ENCODE data around the gene NCL. TPM values are rescaled to one million over a fixed set of nuclear protein-coding genes. Genes with fewer than 3 reads are reported as not detected.

Gene NCL
- total RNA-seq, 1 donor from 2014 or later, result 709 TPM

- H3K4me1 Mint-ChIP-seq (ENCODE audit: unreplicated experiment), result no peaks in the 10 kb centered on the region
- no peak overlapping the region for H3K27ac Mint-ChIP-seq
- no peaks in the 10 kb centered on the region for H3K36me3 Mint-ChIP-seq
Observed at GRCh38 chr2:231486851-231487596, 22.7 kb upstream of the NCL start.

DNA sequence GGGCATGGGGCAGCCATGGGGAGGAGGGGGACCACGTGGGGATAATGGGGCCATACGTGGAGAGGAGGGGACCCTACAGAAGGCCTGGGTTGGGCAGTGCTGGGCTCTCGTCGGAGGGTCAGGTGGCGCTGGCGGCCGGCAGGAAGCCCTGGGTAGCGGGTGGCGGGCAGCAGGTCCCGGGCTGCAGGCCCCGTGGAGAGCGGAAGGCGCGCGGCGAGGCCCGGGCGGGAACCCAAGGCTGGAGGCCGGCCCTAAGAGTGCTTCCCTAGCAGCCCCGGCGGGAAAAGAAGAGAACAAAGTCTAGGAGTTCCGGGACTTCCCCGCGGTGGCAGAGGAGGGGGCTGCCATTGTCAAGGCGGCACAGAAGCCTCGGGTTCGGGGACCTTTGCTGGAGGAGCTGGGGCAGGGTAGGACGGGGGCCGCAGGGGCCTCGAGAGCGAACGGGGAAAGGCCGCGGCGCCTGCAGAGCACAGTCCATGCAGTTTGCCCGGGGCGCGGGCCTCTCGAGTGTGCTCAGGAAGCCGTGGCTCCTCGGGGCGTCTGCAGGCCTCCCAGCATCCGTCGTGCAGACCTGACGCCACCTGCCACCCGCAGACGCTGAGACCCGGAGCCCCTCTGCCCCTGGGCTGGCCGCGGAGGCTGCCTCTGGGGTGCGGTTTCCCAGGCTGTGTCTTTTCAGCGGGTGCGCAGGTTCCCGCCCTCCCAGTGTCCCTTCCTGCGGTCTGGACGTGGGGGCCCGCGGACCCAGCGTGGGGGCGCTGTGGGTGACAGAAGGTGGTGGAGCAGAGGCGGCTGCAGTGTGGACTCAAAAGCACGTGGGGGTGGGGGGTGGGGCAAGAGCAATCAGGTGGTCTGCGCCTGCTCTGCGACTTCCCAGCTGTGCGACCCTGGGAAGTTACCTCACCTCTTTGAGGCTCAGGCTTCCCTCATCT is 19.4 kb upstream of the NCL start:
- Mint-ChIP-seq H3K9me3 (no peaks in the 10 kb centered on the region), H3K4me1 (ENCODE audit: unreplicated experiment) (no peaks in the 10 kb centered on the region), H3K27me3 (no peaks in the 10 kb centered on the region), H3K27ac (no peak overlapping the region), H3K36me3 (no peaks in the 10 kb centered on the region), H3K4me3 (no peak overlapping the region)
- TF ChIP-seq CTCF (conservative IDR thresholded peaks at IDR 0.05), result no peak
- DNase-seq (ENCODE audit: extremely low spot score, unreplicated experiment), result no peak

More at GRCh38 chr2:231486851-231487596, 22.7 kb upstream of the NCL start:
- no peak overlapping the region for H3K4me3 Mint-ChIP-seq
- no peak for DNase-seq (ENCODE audit: extremely low spot score, unreplicated experiment)
- TF ChIP-seq CTCF (conservative IDR thresholded peaks at IDR 0.05), result no peak
- H3K27me3 Mint-ChIP-seq, result no peaks in the 10 kb centered on the region
- peaks cover 5% of the 10 kb centered on the region for H3K9me3 Mint-ChIP-seq

DNA sequence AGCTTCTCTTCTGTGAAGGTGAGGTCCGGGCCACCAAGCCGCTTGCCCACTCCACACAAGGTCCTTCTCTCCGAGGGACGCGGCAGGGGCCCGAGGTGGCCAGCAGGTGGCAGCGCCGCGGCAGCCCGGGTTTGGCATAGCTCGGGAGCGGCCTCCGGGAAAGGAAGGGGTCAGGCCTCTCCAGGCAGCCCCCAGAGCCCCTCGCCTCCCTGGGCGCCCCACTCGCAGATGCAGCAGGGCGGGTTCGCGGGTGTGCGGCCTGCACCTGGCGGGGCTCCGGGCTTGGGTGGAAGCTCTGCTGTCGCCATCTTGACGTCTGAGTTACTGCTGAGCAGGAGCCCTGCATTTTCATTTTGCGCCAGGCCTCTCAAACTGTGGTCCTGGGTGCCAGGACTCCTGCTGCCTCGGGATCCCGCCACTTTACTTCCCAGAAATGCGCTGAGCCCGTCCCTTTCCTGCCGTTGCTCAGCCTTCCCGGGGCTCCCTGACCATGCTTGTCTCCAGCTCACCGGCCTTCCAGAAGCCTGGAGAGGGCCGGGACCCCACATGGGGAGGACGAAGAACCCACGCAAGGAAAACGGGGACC is 18.6 kb upstream of the NCL start:
- Mint-ChIP-seq H3K27me3 (no peaks in the 10 kb centered on the region), H3K36me3 (no peaks in the 10 kb centered on the region), H3K27ac (no peak overlapping the region), H3K4me1 (ENCODE audit: unreplicated experiment) (no peaks in the 10 kb centered on the region), H3K4me3 (no peak overlapping the region), H3K9me3 (no peaks in the 10 kb centered on the region)
- peak; percentile 89 for TF ChIP-seq CTCF (conservative IDR thresholded peaks at IDR 0.05)
- peak; percentile 79 for DNase-seq (ENCODE audit: extremely low spot score, unreplicated experiment)

GRCh38 chr2:231480781-231481180 is 16.5 kb upstream of the NCL start:
- DNase-seq (ENCODE audit: extremely low spot score, unreplicated experiment), result no peak

More at GRCh38 chr2:231480781-231481180, 16.5 kb upstream of the NCL start:
- no peak for TF ChIP-seq CTCF (conservative IDR thresholded peaks at IDR 0.05)
- Mint-ChIP-seq H3K4me1 (ENCODE audit: unreplicated experiment) (no peaks in the 10 kb centered on the region), H3K36me3 (no peaks in the 10 kb centered on the region), H3K27me3 (no peaks in the 10 kb centered on the region), H3K9me3 (no peaks in the 10 kb centered on the region), H3K27ac (no peak overlapping the region), H3K4me3 (no peak overlapping the region)

Measured in type B pancreatic cell (in vitro differentiated cells).